Aorta (tissue), 5 donors: ENCODE data around the gene CCDC63. TPM values are rescaled to one million over a fixed set of nuclear protein-coding genes. Genes with fewer than 3 reads are reported as not detected.

Experiments
- ATAC-seq: fragments of 200-7000 bp; cut with Tn5 transposase; one replicate; pipeline ENCODE4 v1.9.1; 2022; ENCODE audit warnings: moderate library complexity; ENCODE audit not compliant: low FRiP score
- DNase-seq, 2 donors: peaks; one replicate each; pipeline ENCODE4 v3.0.0-alpha.2; 2020
- H3K27ac ChIP-seq, 2 donors: one replicate each; pipeline ENCODE4 v1.5.1; 2013; ENCODE audit warnings: low read length in 2 of 2, mild to moderate bottlenecking in 2 of 2, moderate library complexity in 2 of 2, control low read depth in 1 of 2, inconsistent platforms in 1 of 2, low read depth in 1 of 2
- H3K27me3 ChIP-seq, 2 donors: one replicate each; pipeline ENCODE4 v1.6.1; 2013; ENCODE audit warnings: control low read depth in 1 of 2, low read length in 1 of 2, mild to moderate bottlenecking in 1 of 2, moderate library complexity in 1 of 2; ENCODE audit not compliant: insufficient read depth in 2 of 2, control insufficient read depth in 1 of 2
- H3K36me3 ChIP-seq, 2 donors: one replicate each; pipeline ENCODE4 v1.6.1; 2013; ENCODE audit warnings: control low read depth in 1 of 2, low read length in 1 of 2, mild to moderate bottlenecking in 1 of 2; ENCODE audit not compliant: insufficient read depth in 2 of 2, control insufficient read depth in 1 of 2
- H3K4me1 ChIP-seq, 2 donors: one replicate each; pipeline ENCODE4 v1.6.1; 2013; ENCODE audit warnings: low read length in 2 of 2, control low read depth in 1 of 2, mild to moderate bottlenecking in 1 of 2, moderate library complexity in 1 of 2; ENCODE audit not compliant: insufficient read depth in 2 of 2, control insufficient read depth in 1 of 2
- H3K4me3 ChIP-seq, 2 donors: one replicate each; pipeline ENCODE4 v1.5.1; 2013; ENCODE audit warnings: low read length in 2 of 2, control low read depth in 1 of 2, mild to moderate bottlenecking in 1 of 2
- H3K9me3 ChIP-seq: one replicate; pipeline ENCODE4 v1.6.1; 2013; ENCODE audit warnings: mild to moderate bottlenecking, low read length; ENCODE audit not compliant: control insufficient read depth
- WGBS, 2 donors: extraction: QIAGEN DNeasy Blood & Tissue Kit; methylation state at CpG; one replicate each; pipeline ENCODE4 v1.1.7; 2013; 5-methylcytosine and 5-hydroxymethylcytosine counted together
- intact Hi-C, 2 donors: fragments of 100-400 bp; cut with DNase I; formaldehyde crosslinking; loops; one replicate each; pipeline versions ENCODE4 v1.14.2 to v1.15.0; 2022
- polyA plus RNA-seq, 2 donors: library from polyadenylated mRNA; stranded (reverse); fragments of 200-250 nt; gene quantifications; one replicate each; pipeline ENCODE4 v1.2.3, GENCODE V29; 2013
- total RNA-seq, 2 donors: library from RNA; stranded (reverse); fragmentation: NEBNext Ultra II Directional; extraction: Animal tissue kit (Norgen Biotek cat#: 25700); gene quantifications; one replicate each; pipeline ENCODE4 v1.2.1, GENCODE V29; 2021
- donor health status: healthy with polysubstance abuse.
- donor health status: Bipolar disorder and iron deficiency.
- donor health status: DM: no; HTN: no; CAD: no.
- donor health status: DM: no; HTN: no; CAD: no.
- donor health status: DM: yes; HTN: yes; CAD: no.

Gene CCDC63
- total and polyA plus RNA-seq, 4 donors = not detected

DNA sequence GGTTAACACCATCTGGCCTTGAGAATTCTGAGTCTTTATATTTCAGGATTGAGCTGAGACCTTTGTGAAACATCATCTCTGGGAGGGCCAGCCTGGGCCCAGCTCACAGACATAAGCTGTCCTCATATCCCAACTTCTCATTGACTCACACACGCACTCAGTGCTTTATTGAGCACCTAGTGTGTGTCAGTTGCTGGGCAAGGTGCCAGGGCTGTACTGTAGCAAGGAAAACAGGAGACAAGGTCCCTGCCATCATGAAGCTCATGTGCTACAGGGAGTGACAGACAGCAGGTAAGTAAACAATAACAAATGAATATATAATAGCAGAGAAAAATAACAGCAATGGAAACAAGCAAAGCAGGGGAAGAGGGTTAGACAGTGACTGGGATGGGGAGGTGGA lies 30.5 kb upstream of the CCDC63 start:
- H3K27me3 ChIP-seq = no peaks in the 10 kb centered on the region
- H3K36me3 ChIP-seq = no peaks in the 10 kb centered on the region
- WGBS, 2 donors = 89 to 92% methylated on average over 1 of the region's 1 CpG
- intact Hi-C loops = no loop called here
- H3K27ac ChIP-seq = no peak overlapping the region
- no peak for ATAC-seq
- H3K4me1 ChIP-seq = no peaks in the 10 kb centered on the region
- no peaks in the 10 kb centered on the region for H3K9me3 ChIP-seq
- no peak overlapping the region for H3K4me3 ChIP-seq
- no peak for DNase-seq

DNA sequence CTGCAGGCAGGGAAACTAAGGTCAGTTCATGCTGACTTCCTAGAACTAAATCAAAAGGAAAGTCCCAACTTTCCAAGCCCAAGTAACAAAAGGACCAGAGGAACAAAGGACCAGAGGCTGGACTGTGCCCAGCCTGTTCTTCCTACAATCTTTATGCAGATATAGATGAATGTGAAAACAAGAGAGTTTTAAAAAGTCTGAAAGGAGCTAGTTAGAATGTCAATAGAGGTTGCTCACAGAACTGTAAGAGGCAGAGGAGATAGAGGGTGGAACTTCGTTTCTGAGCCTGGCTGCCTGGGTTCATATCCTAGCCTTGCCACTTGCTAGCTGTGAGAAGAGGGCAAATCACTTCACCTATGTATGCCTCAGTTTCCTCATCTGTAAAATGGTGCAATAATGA lies 30.0 kb upstream of the CCDC63 start:
- DNase-seq = no peak
- 49 to 50% methylated on average over 1 of the region's 1 CpG for WGBS, 2 donors
- Histone ChIP-seq H3K27me3 (no peaks in the 10 kb centered on the region), H3K4me1 (no peaks in the 10 kb centered on the region), H3K27ac (no peak overlapping the region), H3K36me3 (no peaks in the 10 kb centered on the region), H3K4me3 (no peak overlapping the region), H3K9me3 (no peaks in the 10 kb centered on the region)
- intact Hi-C loops = no loop called here
- no peak for ATAC-seq

DNA sequence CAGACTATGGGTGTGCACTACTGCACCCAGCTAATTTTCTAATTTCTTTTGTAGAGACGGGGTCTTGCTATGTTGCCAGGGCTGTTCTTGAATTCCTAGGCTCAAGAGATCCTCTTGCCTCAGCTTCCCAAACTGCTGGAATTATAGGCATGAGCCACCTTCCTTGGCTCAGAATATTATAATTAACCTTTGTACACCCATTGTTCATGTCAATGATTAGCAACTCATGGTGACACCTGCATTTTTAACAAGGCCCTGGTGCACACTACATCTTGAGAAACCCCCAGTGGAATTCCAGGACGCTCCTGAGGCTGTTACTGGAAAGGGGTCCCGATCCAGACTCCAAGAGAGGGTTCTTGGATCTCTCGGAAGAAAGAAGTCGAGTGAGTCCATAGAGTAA lies 28.3 kb upstream of the CCDC63 start:
- ATAC-seq (no peak), DNase-seq (no peak)
- Histone ChIP-seq H3K36me3 (no peaks in the 10 kb centered on the region), H3K27ac (no peak overlapping the region), H3K4me3 (no peak overlapping the region), H3K4me1 (no peaks in the 10 kb centered on the region), H3K9me3 (no peaks in the 10 kb centered on the region), H3K27me3 (no peaks in the 10 kb centered on the region)
- intact Hi-C loops = no loop called here
- 89 to 93% methylated on average over 5 of the region's 5 CpGs for WGBS, 2 donors

DNA sequence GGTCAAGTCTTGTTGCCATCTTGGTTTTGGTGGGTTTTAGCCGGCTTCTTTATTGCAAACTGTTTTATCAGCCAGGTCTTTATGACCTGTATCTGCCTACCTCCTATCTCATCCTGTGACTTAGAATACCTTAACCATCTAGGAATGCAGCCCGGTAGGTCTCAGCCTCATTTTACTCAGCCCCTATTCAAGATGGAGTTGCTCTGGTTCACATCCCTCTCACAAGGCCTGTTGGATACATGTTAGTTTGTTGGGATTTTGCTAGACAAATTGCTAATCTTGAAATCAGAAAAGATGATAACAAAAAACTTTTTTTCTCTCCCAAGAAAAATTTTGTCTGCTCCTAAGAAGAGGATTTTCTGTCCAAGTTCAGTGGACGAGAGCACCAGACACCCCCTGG lies 27.6 kb upstream of the CCDC63 start:
- intact Hi-C loops = no loop called here
- DNase-seq (no peak), ATAC-seq (no peak)
- no peak overlapping the region for H3K4me3 ChIP-seq
- no peaks in the 10 kb centered on the region for H3K36me3 ChIP-seq
- no peaks in the 10 kb centered on the region for H3K27me3 ChIP-seq
- H3K27ac ChIP-seq = no peak overlapping the region
- no peaks in the 10 kb centered on the region for H3K4me1 ChIP-seq
- 96 to 99% methylated on average over 3 of the region's 3 CpGs for WGBS, 2 donors
- H3K9me3 ChIP-seq = no peaks in the 10 kb centered on the region

DNA sequence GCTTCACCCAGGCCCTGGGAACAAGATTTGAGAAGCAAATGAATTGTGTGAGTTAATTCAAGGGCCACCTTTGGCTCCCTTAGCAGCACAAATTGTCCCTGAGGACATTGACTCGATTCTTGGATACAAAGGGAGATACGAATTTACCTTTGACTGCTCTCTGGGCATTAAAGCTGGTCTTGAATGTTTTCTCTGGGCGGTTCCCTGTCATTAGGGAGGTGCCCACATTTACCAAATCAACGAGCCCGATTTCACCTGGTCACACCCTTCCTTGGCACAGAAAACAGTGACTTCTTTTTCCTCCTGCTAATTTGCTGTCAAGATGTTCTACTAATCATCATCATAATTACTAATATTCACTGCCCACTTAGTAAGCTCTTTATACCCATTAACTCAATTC lies 27.1 kb upstream of the CCDC63 start:
- 89 to 91% methylated on average over 5 of the region's 5 CpGs for WGBS, 2 donors
- intact Hi-C loops = no loop called here
- Histone ChIP-seq H3K4me1 (no peaks in the 10 kb centered on the region), H3K9me3 (no peaks in the 10 kb centered on the region), H3K36me3 (no peaks in the 10 kb centered on the region), H3K27ac (no peak overlapping the region), H3K27me3 (no peaks in the 10 kb centered on the region), H3K4me3 (no peak overlapping the region)
- ATAC-seq (no peak), DNase-seq (no peak)

DNA sequence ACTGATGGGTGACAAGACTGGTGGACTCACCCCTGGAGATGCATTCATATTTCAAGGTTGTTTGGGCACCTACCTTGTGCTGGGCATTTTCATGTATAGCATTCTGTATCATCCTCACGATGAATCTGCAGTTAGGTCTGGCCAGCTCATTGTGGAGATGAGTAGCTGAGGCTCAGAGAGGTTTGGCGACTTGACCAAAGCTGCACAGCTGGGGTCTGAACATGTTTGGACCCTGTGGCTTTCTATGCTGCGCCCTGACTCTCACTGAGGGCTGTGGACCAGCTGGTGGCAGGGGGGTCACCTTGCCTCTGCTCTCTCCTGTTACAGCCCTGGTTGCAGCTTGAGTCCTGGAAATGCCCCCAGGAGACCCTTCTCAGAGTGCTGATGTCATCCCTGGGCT lies 24.9 kb upstream of the CCDC63 start:
- H3K9me3 ChIP-seq = no peaks in the 10 kb centered on the region
- intact Hi-C loops = no loop called here
- DNase-seq (no peak), ATAC-seq (no peak)
- H3K4me1 ChIP-seq = no peaks in the 10 kb centered on the region
- 93 to 95% methylated on average over 3 of the region's 3 CpGs for WGBS, 2 donors
- H3K27me3 ChIP-seq = no peaks in the 10 kb centered on the region
- H3K27ac ChIP-seq = no peak overlapping the region
- no peak overlapping the region for H3K4me3 ChIP-seq
- H3K36me3 ChIP-seq = no peaks in the 10 kb centered on the region

DNA sequence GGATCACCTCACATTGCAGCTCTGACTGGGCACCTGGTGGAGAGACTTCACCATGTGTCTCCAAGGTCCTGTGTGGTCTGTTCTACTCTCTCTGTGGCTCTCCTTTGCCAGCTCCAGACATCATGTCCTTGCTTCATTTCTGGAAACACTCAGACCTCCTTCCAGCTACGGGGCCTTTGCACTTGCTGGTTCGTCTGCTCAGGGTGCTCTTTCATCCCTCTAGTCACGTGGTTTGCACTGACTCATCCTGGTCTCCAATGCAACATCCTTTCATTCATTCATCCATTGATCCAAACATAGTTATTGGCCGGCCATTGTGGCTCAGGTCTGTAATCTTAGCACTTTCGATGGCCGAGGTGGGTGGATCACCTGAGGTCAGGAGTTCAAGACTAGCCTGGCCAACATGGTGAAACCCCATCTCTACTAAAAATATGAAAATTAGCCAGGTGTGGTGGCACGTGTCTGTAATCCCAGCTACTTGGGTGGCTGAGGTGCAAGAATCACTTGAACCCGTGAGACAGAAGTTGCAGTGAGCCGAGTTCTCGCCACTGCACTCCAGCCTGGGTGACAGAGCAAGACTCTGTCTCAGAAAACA lies 23.9 kb upstream of the CCDC63 start:
- H3K4me3 ChIP-seq = no peak overlapping the region
- ATAC-seq (no peak), DNase-seq (no peak)
- WGBS, 2 donors = 90 to 92% methylated on average over 10 of the region's 10 CpGs
- H3K27me3 ChIP-seq = no peaks in the 10 kb centered on the region
- no peak overlapping the region for H3K27ac ChIP-seq
- no peaks in the 10 kb centered on the region for H3K9me3 ChIP-seq
- H3K4me1 ChIP-seq = no peaks in the 10 kb centered on the region
- H3K36me3 ChIP-seq = no peaks in the 10 kb centered on the region
- intact Hi-C loops = no loop called here

DNA sequence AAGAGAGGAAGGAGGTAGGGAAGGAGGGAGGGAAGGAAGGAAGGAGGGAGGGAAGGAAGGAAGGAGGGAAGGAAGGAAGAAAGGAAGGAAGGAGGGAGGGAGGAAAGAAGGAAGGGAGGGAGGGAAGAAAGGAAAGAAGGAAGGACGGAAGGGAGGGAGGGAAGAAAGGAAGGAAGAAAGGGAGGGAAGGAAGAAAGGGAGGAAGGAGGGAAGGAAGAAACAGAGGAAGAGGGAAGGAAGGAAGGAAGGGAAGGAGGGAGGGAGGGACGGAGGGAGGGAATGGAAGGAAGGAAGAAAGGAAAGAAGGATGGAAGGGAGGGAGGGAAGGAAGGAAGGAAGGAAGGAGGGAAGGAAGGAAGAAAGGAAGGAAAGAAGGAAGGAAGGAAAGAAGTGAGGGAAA lies 22.4 kb upstream of the CCDC63 start:
- H3K4me3 ChIP-seq = no peak overlapping the region
- H3K9me3 ChIP-seq = no peaks in the 10 kb centered on the region
- intact Hi-C loops = no loop called here
- no peaks in the 10 kb centered on the region for H3K4me1 ChIP-seq
- ATAC-seq (no peak), DNase-seq (no peak)
- H3K27ac ChIP-seq = no peak overlapping the region
- H3K36me3 ChIP-seq = no peaks in the 10 kb centered on the region
- WGBS, 2 donors = 87 to 91% methylated on average over 2 of the region's 2 CpGs
- no peaks in the 10 kb centered on the region for H3K27me3 ChIP-seq

DNA sequence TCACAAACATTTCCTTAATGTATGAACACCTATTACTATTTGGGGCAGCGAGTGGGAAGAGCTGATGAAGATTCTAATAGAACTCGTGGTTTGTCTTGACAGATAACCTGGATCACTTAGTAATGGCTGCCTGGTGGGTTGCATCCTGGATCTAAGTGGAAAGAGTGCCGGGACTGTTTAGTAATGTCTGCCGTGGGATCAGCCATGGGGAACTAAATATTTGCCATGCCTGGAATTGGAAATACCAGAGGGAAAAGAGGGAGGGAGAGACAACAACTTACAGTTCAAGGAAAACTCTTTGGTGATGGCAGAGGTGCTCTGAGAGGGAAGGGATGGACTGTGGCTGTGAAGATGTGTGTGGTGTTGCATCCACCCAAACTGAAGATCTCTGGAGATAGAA lies 21.3 kb upstream of the CCDC63 start:
- ATAC-seq (no peak), DNase-seq (no peak)
- no peaks in the 10 kb centered on the region for H3K36me3 ChIP-seq
- no peak overlapping the region for H3K27ac ChIP-seq
- H3K9me3 ChIP-seq = no peaks in the 10 kb centered on the region
- no peak overlapping the region for H3K4me3 ChIP-seq
- H3K4me1 ChIP-seq = no peaks in the 10 kb centered on the region
- no peaks in the 10 kb centered on the region for H3K27me3 ChIP-seq
- intact Hi-C loops = no loop called here
- 81 to 82% methylated on average over 4 of the region's 4 CpGs for WGBS, 2 donors
